NCI-H1105 treated with DMSO at 0.1 percent for 48 hours (cell line): ENCODE results near the gene ARRB2.
"Not testable (repeated sequence)": the region's sequence is repeated elsewhere in the genome, so short reads cannot be mapped to it uniquely, and the experiment has no call there.

ENCODE experiments used
- DNase-seq: peaks from one replicate; lab custom pipeline; 2025; lab: John Stamatoyannopoulos, UW

ARRB2 gene

GRCh38 chr17:4709794-4710692 is at the start of gene ARRB2:
Gene ARRB2 (plus strand): TSS chr17:4710632. CDS start chr17:4710722, 90 bp downstream.
- peak; percentile 99 for DNase-seq

DNA sequence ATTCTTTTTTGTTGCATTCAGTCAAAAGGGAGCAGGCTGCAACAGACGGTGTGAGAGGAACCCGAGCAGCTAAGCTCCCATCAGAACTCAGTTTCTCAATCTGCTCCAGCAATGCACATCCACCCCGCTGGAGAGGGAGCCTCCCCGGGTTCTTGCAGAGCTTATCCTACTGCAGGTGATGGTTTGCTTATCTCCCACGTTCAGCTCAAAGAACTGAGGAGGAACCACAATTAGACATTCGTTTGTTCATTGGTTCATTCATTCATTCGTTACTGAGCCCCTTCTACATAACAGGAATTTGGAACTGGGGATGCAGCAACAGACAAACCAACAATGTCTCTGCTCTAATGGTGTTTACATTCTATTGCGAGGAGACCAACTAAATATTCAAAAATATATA is 46.7 kb upstream of the ARRB2 start:
- no peak for DNase-seq

DNA sequence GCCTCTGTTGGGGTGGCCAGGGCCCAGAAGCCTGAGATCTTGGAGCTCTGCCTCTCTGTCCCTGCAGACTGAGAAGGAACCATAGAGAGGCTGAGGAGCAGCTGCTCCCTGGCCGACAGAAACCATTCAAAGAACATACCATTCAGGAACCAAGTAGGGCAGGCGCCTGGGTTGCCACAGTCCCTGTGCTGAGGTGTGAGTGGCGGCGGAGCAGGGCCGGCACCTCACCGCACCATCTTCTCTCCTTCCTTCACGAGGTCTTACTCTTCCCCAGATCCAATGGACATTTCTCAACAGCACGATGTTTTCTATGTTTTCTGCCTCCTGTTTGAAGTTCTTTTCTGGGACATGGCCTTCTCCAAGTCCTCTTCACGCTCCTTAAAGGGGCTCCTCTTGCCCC is 46.2 kb upstream of the ARRB2 start:
- DNase-seq = no peak

GRCh38 chr17:4665027-4665426 is 45.4 kb upstream of the ARRB2 start:
- no peak for DNase-seq

GRCh38 chr17:4666296-4666695 is 44.1 kb upstream of the ARRB2 start:
- no peak for DNase-seq

- DNase-seq = no peak
These were observed 43.3 kb upstream of the ARRB2 start for GRCh38 chr17:4667166-4667565.

- DNase-seq = no peak
These were observed 38.3 kb upstream of the ARRB2 start for GRCh38 chr17:4672055-4672630.

DNA sequence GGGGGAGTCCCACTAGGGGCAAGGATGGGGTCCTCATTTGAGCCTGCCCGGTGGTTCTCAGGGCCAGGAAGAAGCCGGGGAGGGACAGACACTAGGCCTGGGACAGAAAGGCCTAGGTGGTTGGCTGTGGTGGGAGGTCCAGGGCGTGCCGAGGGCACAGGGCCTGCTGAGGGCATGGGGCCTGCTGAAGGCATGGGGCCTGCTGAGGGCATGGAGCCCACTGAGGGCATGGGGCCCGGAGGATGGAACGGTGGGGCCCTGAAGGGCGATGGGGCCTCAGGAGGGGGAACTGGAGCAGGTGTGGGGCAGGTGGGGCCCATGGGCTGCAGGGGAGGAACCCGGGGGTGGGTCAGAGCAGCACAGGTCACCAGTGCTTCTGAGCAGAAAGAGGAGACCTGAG is 37.7 kb upstream of the ARRB2 start:
- DNase-seq = no peak

DNA sequence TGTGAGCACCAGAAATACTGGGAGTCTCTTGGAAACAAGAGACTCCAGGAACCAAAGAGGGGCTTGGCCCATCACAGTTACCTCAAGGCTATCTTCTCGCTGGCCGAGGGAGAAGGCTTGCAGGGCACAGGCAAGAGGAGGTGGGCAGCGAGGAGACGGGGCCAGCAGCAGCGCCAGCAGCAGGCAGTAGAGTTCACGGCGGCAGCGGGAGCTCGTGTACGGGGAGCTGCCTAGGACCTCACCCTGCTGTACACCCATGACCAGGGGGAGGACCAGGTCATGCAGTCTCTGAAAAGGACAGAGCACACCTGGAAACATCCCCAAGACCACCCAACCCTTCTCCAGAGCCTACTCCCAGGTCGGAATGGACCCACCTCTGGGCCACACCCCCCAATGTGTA is 37.3 kb upstream of the ARRB2 start:
- no peak for DNase-seq

DNA sequence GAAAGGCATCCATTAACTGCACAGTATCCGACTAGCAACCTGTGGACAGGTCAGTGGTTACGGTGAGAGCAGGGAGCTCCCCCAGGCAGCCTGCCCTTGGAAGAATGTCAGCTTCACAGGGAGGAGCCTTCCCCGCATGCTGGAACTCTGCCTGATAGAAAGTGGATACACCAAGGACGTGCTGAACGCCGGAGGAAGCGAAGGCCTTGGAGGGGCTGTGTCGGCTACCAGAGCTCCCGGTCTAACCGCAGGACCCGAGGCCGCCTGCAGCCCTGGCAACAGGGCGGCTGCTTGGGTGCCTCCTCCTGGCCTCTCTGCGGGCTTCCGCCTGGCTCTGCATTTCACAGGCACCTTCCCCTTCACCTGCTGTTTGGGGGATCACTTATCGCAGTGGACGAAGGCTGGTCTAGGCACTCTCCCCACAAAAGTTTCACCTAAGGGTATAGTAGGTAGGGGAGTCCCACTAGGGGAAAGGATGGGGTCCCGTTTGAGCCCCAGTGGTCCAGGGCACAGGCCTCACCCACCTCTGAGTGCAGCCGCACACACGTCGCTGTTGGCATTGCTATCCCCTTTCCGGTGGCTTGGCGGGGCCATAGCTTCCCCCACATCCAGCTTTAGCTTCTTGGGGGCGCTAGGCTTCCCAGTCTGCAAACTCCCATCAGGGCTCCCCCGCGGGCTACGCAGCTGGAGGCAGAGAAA is 36.3 kb upstream of the ARRB2 start:
- no peak for DNase-seq

DNA sequence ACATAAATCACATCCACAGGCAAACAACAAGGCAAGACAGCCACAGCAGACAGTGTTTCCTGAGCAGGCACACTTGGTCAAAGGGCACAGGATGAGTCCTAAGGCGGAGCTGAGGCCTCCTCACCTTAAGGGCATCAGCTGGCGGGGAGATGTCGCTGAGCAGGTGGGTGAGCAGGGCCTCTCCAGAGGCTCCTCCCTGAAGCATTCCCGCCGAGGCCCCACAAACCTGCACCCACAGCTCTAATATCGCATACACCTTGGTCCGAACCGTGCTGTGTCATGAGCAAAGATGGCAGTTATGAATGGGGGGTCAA is 35.8 kb upstream of the ARRB2 start:
- no peak for DNase-seq

- no peak for DNase-seq
These were observed 34.6 kb upstream of the ARRB2 start for GRCh38 chr17:4675791-4676190.

DNA sequence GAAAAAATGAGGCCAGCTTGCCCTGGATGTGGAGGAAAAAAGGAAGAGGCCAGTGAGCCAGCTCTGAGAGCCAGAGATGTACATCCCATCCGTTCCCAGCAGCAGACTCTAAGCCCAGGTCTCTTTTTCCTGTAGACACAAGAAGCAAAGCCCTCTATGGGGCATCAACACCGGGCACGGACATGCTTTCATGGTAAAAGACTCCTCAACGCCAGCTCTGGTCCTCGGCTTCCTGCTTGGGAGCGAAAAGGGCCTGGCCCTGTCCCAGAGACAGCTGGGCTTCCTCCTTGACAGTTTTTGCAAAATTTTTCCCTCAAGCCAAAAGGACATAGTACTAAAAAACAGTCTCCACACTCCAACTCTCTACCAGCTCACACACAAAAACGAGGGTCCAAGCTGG is 33.6 kb upstream of the ARRB2 start:
- no peak for DNase-seq

DNA sequence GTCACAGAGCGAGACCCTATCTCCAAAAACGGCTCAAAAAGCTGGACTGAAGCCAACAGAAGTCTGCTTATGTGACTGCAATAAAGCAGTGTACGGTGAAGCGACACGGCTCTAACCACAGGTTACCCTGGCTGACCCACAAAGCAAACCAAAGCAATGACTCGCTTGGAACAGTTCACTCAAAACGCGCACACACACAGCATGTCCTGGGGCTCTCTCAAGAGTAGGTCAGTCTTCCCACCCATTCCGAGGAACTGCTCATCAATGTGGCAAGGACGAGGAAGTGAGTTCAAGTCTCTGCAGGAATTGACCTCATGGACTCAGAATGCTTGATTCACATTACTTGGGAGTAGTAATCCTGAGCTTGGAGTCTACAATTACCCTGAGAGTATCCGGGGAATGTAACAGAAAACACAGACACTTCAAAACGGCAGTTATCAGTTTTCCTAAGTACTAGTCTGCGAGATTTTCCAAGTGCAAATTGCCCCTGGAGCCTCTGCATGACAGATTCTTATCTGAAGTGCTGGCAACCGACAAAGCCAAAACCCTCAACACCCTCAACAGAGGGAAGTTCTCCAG is 31.9 kb upstream of the ARRB2 start:
- no peak for DNase-seq

- no peak for DNase-seq
These were observed 30.8 kb upstream of the ARRB2 start for GRCh38 chr17:4679658-4680057.

GRCh38 chr17:4683739-4684138 is 26.7 kb upstream of the ARRB2 start:
- not testable (repeated sequence) for DNase-seq

GRCh38 chr17:4689872-4690271 is 20.6 kb upstream of the ARRB2 start:
- DNase-seq = not testable (repeated sequence)

- DNase-seq = no peak
These were observed 19.7 kb upstream of the ARRB2 start for GRCh38 chr17:4690745-4691144.

DNA sequence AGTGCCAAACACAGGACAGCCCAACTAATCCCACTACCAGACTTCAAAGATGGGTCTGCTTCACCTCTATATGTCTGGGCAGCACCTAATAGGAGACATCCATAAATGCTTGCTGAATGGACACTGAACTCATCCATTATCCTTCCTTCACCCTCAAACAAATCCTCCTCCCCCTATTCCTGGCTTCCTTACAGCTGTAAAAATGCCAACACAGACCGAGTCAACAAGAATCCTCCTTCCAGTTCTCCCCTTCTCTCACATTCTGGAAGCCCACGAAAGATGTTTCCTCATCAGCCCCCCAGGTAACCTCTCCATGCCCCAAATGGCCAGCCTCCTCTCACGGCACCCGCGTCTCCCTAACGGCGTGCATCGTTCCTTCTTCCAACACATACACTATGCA is 18.7 kb upstream of the ARRB2 start:
- no peak for DNase-seq

GRCh38 chr17:4693416-4693815 is 17.0 kb upstream of the ARRB2 start:
- no peak for DNase-seq

DNA sequence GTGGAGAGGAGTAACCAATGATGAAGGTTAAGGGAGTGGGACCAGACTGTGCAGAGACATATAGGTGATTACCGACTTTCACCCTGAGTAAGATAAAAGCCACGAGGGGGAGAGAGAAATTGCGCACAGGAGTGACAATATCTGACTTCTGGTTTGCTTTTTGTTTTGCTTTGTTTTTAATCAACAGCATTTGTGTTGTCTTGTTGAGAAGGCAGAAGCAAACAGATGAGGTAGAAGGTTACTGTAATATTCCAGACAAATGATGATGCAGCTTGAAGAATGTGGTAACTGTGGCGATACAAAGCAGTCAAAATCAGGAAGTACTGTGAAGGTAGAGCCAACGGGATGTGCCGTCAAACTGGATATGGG is 14.0 kb upstream of the ARRB2 start:
- DNase-seq = no peak

DNA sequence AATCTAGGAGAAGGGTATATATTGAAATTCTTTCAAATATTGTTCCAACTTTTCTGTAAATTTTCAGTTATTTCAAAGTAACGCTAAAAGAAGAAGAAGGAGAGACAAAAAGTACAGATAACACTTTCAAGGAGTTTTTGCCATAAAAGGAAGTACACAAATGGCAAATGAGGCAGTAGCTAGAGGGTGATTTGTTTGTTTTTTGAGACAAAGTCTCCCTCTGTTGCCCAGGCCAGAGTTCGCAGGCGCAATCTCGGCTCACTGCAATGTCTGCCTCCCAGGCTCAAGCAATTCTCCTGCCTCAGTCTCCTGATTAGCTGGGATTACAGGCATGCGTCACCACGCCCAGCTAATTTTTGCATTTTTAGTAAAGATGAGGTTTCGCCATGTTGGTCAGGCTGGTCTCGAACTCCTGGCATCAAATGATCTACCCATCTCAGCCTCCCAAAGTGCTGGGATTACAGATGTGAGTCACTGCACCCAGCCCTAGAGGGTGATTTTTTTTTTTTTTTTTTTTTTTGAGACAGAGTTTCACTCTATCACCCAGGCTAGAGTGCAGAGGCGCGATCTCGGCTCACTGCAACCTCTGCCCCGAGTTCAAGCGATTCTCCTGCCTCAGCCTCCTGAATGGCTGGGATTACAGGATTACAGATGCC is 10.9 kb upstream of the ARRB2 start:
- DNase-seq = not testable (repeated sequence)
